H1 (cell line): ENCODE measurements around the gene VMP1. TPM values are rescaled to one million over a fixed set of nuclear protein-coding genes. Genes with fewer than 3 reads are reported as not detected.
A peak's percentile ranks its signal among the peaks of the same experiment; 100 is the strongest.

Source experiments
- CTCF ChIA-PET: fragments of 300-600 bp; sonication (Branson Sonifier 250); formaldehyde crosslinking; loops from one replicate; lab custom pipeline; 2021; ENCODE audit not compliant: partially characterized antibody; lab: Charles Lee
- POLR2A ChIA-PET: fragments of 300-600 bp; sonication (Branson Sonifier 250); formaldehyde crosslinking; loops from one replicate; lab custom pipeline; 2021; ENCODE audit warnings: inconsistent platforms; ENCODE audit not compliant: partially characterized antibody; lab: Charles Lee
- DNase-seq, 2 experiments: peaks; one replicate each; pipeline versions ENCODE4 v3.0.0 to v3.0.0-alpha.2; 2010 to 2022; ENCODE audit warnings: low spot score in 2 of 2, low read depth in 1 of 2, mixed read lengths in 1 of 2
- FAIRE-seq: peaks from 2 replicates; lab custom pipeline; 2011; peaks lifted over from hg19 to GRCh38; lab: Jason Lieb, UNC
- H2AFZ ChIP-seq: 2 replicates; pipeline ENCODE4 v1.8.1; 2012; ENCODE audit warnings: low read length, inconsistent platforms
- H2AK5ac ChIP-seq: 2 replicates; pipeline ENCODE4 v1.6.1; 2013; ENCODE audit warnings: low read depth, low read length
- H2BK120ac ChIP-seq: replicated peaks from 2 replicates; pipeline ENCODE3; 2013; ENCODE audit warnings: low read depth, low read length, inconsistent platforms
- H2BK12ac ChIP-seq: 2 replicates; pipeline ENCODE4 v1.6.1; 2013; ENCODE audit warnings: low read depth, low read length
- H2BK15ac ChIP-seq: 2 replicates; pipeline ENCODE4 v1.6.1; 2013; ENCODE audit warnings: low read length
- H2BK20ac ChIP-seq: 2 replicates; pipeline ENCODE4 v1.6.1; 2013; ENCODE audit warnings: low read length
- H2BK5ac ChIP-seq: 2 replicates; pipeline ENCODE4 v1.6.1; 2013; ENCODE audit warnings: low read depth, low read length
- H3K14ac ChIP-seq: 2 replicates; pipeline ENCODE4 v1.6.1; 2013; ENCODE audit warnings: inconsistent platforms; ENCODE audit not compliant: insufficient read length
- H3K18ac ChIP-seq: 2 replicates; pipeline ENCODE4 v1.6.1; 2013; ENCODE audit warnings: low read length; ENCODE audit errors: extremely low read depth
- H3K23ac ChIP-seq: 2 replicates; pipeline ENCODE4 v1.6.1; 2013; ENCODE audit warnings: inconsistent platforms; ENCODE audit not compliant: insufficient read length
- H3K23me2 ChIP-seq: 2 replicates; pipeline ENCODE4 v1.6.1; 2013; ENCODE audit warnings: low read depth, low read length
- H3K27ac ChIP-seq: 2 replicates; pipeline ENCODE4 v1.6.1; 2011; ENCODE audit warnings: low read depth, low read length, inconsistent platforms
- H3K27me3 ChIP-seq, 4 experiments: replicated peaks in 1 of 4; 1 replicate in 1 of 4; 2 replicates in 3 of 4; pipeline versions ENCODE4 v1.6.1 to v1.8.1; 2011 to 2013; ENCODE audit warnings: low read length in 3 of 4, mild to moderate bottlenecking in 3 of 4, inconsistent platforms in 2 of 4, mixed read lengths in 2 of 4, moderate library complexity in 1 of 4; ENCODE audit not compliant: control insufficient read depth in 3 of 4, insufficient read depth in 3 of 4; ENCODE audit errors: extremely low read depth in 1 of 4
- H3K36me3 ChIP-seq, 4 experiments: 2 replicates each; pipeline versions ENCODE4 v1.6.1 to v1.8.1; 2011 to 2013; ENCODE audit warnings: mild to moderate bottlenecking in 4 of 4, low read length in 3 of 4, moderate library complexity in 2 of 4, control low read depth in 1 of 4, inconsistent platforms in 1 of 4; ENCODE audit not compliant: insufficient read depth in 4 of 4, control insufficient read depth in 2 of 4
- H3K4ac ChIP-seq: replicated peaks from 2 replicates; pipeline ENCODE3; 2013; ENCODE audit warnings: low read length, low read depth, mixed read lengths, inconsistent platforms; ENCODE audit not compliant: insufficient read length
- H3K4me1 ChIP-seq, 4 experiments: replicated peaks in 1 of 4; 1 replicate in 1 of 4; 2 replicates in 3 of 4; pipeline versions ENCODE4 v1.6.1 to v1.8.1; 2011 to 2013; ENCODE audit warnings: low read length in 3 of 4, inconsistent platforms in 2 of 4, mixed read lengths in 1 of 4; ENCODE audit not compliant: insufficient read depth in 4 of 4, control insufficient read depth in 3 of 4
- H3K4me2 ChIP-seq, 2 experiments: 2 replicates each; pipeline versions ENCODE4 v1.6.1 to v1.8.1; 2011 to 2013; ENCODE audit warnings: low read depth in 2 of 2, low read length in 2 of 2, control low read depth in 1 of 2, inconsistent platforms in 1 of 2, mild to moderate bottlenecking in 1 of 2; ENCODE audit not compliant: insufficient read depth in 1 of 2
- H3K4me3 ChIP-seq, 4 experiments: fragments of 200-600, 300-600 bp in 1 of 4; sonication (generic), shearing (Covaris generic), sonication (Bioruptor Twin) in 1 of 4; 2 replicates each; pipeline versions ENCODE4 v1.5.1 to v1.8.1; 2011 to 2016; ENCODE audit warnings: low read length in 4 of 4, low read depth in 3 of 4, control low read depth in 2 of 4, inconsistent platforms in 2 of 4, mild to moderate bottlenecking in 2 of 4, mixed read lengths in 1 of 4, moderate library complexity in 1 of 4; ENCODE audit not compliant: insufficient read depth in 2 of 4; ENCODE audit errors: extremely low read depth in 1 of 4
- H3K56ac ChIP-seq: replicated peaks from 2 replicates; pipeline ENCODE3; 2013; ENCODE audit warnings: low read depth, mild to moderate bottlenecking, mixed read lengths, low read length, inconsistent platforms; ENCODE audit not compliant: insufficient read length
- H3K79me1 ChIP-seq: 2 replicates; pipeline ENCODE4 v1.6.1; 2013; ENCODE audit warnings: low read depth, low read length, control low read depth
- H3K79me2 ChIP-seq, 2 experiments: 2 replicates each; pipeline versions ENCODE4 v1.6.1 to v1.8.1; 2012 to 2013; ENCODE audit warnings: low read length in 2 of 2, mild to moderate bottlenecking in 2 of 2, inconsistent platforms in 1 of 2; ENCODE audit not compliant: insufficient read depth in 2 of 2, control insufficient read depth in 1 of 2
- H3K9ac ChIP-seq, 4 experiments: replicated peaks in 1 of 4; 1 replicate in 1 of 4; 2 replicates in 3 of 4; pipeline versions ENCODE4 v1.6.1 to v1.8.1; 2011 to 2013; ENCODE audit warnings: low read depth in 3 of 4, low read length in 3 of 4, control low read depth in 2 of 4, mild to moderate bottlenecking in 2 of 4, moderate library complexity in 2 of 4, inconsistent platforms in 1 of 4; ENCODE audit errors: extremely low read depth in 1 of 4
- H3K9me3 ChIP-seq, 2 experiments: 2 replicates each; pipeline versions ENCODE4 v1.6.1 to v1.8.1; 2012 to 2013; ENCODE audit warnings: mild to moderate bottlenecking in 2 of 2, moderate library complexity in 2 of 2, control low read depth in 1 of 2, inconsistent platforms in 1 of 2, low read depth in 1 of 2, low read length in 1 of 2, mixed read lengths in 1 of 2; ENCODE audit not compliant: insufficient read depth in 2 of 2
- H4K20me1 ChIP-seq, 2 experiments: replicated peaks in 1 of 2; 2 replicates each; pipeline versions ENCODE3 to v1.8.1; 2011 to 2013; ENCODE audit warnings: inconsistent platforms in 2 of 2, low read length in 2 of 2, mild to moderate bottlenecking in 1 of 2; ENCODE audit not compliant: insufficient read depth in 2 of 2, control insufficient read depth in 1 of 2
- H4K5ac ChIP-seq: 2 replicates; pipeline ENCODE4 v1.6.1; 2013; ENCODE audit warnings: low read length, low read depth, mixed read lengths, inconsistent platforms; ENCODE audit not compliant: insufficient read length
- H4K8ac ChIP-seq: 2 replicates; pipeline ENCODE4 v1.8.0; 2013; ENCODE audit warnings: mild to moderate bottlenecking, moderate library complexity, low read length, inconsistent platforms; ENCODE audit not compliant: insufficient read depth; ENCODE audit errors: extremely low read depth
- H4K91ac ChIP-seq: replicated peaks from 2 replicates; pipeline ENCODE3; 2013; ENCODE audit warnings: low read length, mixed read lengths, inconsistent platforms; ENCODE audit not compliant: insufficient read length
- BRCA1 ChIP-seq: IDR thresholded peaks from 2 replicates; pipeline ENCODE4 v1.6.1; 2012; ENCODE audit warnings: low read depth, low read length, improper control_type of control experiment
- CTCF ChIP-seq, 3 experiments: IDR thresholded peaks; 1 replicate in 2 of 3; 2 replicates in 1 of 3; pipeline versions ENCODE4 v1.5.1 to v1.6.1; 2011; ENCODE audit warnings: low read length in 3 of 3, mild to moderate bottlenecking in 3 of 3, inconsistent platforms in 2 of 3, low read depth in 1 of 3, moderate library complexity in 1 of 3; ENCODE audit not compliant: insufficient read depth in 1 of 3; ENCODE audit errors: control extremely low read depth in 1 of 3
- HDAC2 ChIP-seq, 2 experiments: fragments of 300-600 bp in 1 of 2; sonication (generic) in 1 of 2; IDR thresholded peaks; 2 replicates each; pipeline ENCODE4 v1.6.1; 2011 to 2012; ENCODE audit warnings: low read depth in 2 of 2, low read length in 2 of 2, mild to moderate bottlenecking in 2 of 2, moderate library complexity in 2 of 2, borderline replicate concordance in 1 of 2, inconsistent platforms in 1 of 2
- HDAC6 ChIP-seq: IDR thresholded peaks from one replicate; pipeline ENCODE4 v1.7.1; 2012; ENCODE audit warnings: low read depth, mild to moderate bottlenecking, inconsistent platforms, low read length, moderate library complexity
- JUND ChIP-seq: IDR thresholded peaks from 2 replicates; pipeline ENCODE4 v1.6.1; 2011; ENCODE audit warnings: mild to moderate bottlenecking, improper control_type of control experiment, low read length
- TCF12 ChIP-seq: IDR thresholded peaks from 2 replicates; pipeline ENCODE4 v1.6.1; 2011; ENCODE audit warnings: low read depth, mild to moderate bottlenecking, low read length
- WGBS, 2 experiments: shearing (Covaris generic) in 1 of 2; methylation state at CpG; one replicate each; pipeline versions ENCODE4 v1.1.6 to v1.1.7; 2013 to 2015; ENCODE audit warnings: low lambda C conversion rate in 2 of 2, mixed read lengths in 2 of 2, inconsistent platforms in 1 of 2, low coverage in 1 of 2, missing lambda C conversion rate in 1 of 2; ENCODE audit not compliant: insufficient replicate concordance in 2 of 2, insufficient coverage in 1 of 2, insufficient read length in 1 of 2; ENCODE audit errors: extremely low coverage in 1 of 2, missing lambda C conversion rate in 1 of 2; 5-methylcytosine and 5-hydroxymethylcytosine counted together
- polyA plus RNA-seq, 7 experiments: library from polyadenylated mRNA; depleted of rRNA in 3 of 7; stranded (reverse) in 5 of 7; unstranded in 2 of 7; fragments of >200 nt in 5 of 7; fragments of 200-250 nt in 2 of 7; gene quantifications; 1 replicate in 5 of 7; 2 replicates in 1 of 7; 4 replicates in 1 of 7; pipeline versions ENCODE4 v1.2.1 to v1.2.3, GENCODE V29; 2011 to 2013; ENCODE audit warnings: missing spikeins in 2 of 7, mixed read lengths in 2 of 7
- total RNA-seq: library from RNA; stranded (reverse); fragmentation: NEBNext Ultra II Directional; extraction: Animal tissue kit (Norgen Biotek cat#: 25700); gene quantifications from 2 replicates; pipeline ENCODE4 v1.2.1, GENCODE V29; 2021
- TF ChIP-seq, protein P1 (sequence below): IDR thresholded peaks from 2 replicates; pipeline ENCODE4 v1.6.1; 2011; ENCODE audit warnings: low read length, improper control_type of control experiment

The VMP1 gene
- total and polyA plus RNA-seq, 2 of the 8 experiments (the other 6 are each of a cell fraction or from before 2014, with no cell fraction given), result 45.0 to 92.7 TPM

GRCh38 chr17:59840329-59841090 lies 133.1 kb downstream of the VMP1 start:
- H2BK120ac ChIP-seq, result peak overlapping the region; percentile 70
- ChIA-PET POLR2A (interaction anchor here (0.6 to 11.2 kb wide), 23 partner anchors 11 to 526 kb away, joined by 3 to 137 read pairs (median 4); partner anchors contain the start of genes CLTC, PTRH2, RPS6KB1 and TUBD1), CTCF (interaction anchor here (0.6 to 6.3 kb wide), 6 partner anchors 13 to 787 kb away, joined by 3 to 32 read pairs (median 4); no protein-coding TSS in a partner anchor)
- no peak overlapping the region for H2BK20ac ChIP-seq
- peak overlapping the region; percentile 87; the same call in 1 of the 2 replicates for H2BK5ac ChIP-seq
- H3K36me3 ChIP-seq, result peaks cover 0 to 27% (median 12%) of the 10 kb centered on the region in 4 experiments; a peak in 5 of 8 replicates
- no peak overlapping the region for H3K56ac ChIP-seq
- no peak overlapping the region for H2AK5ac ChIP-seq
- H3K4me3 ChIP-seq, result peak overlapping the region; percentile 87 to 98 (median 90)
- H3K4me1 ChIP-seq, result peaks cover 0 to 4% (median 2%) of the 10 kb centered on the region in 4 experiments; a peak in 5 of 7 replicates
- H4K8ac ChIP-seq, result no peak overlapping the region
- H3K4me2 ChIP-seq, result peak overlapping the region; percentile 74 to 92
- no peak overlapping the region for H3K23ac ChIP-seq
- H3K9me3 ChIP-seq, result no peaks in the 10 kb centered on the region
- H3K18ac ChIP-seq, result peak overlapping the region; percentile 41; the same call in 1 of the 2 replicates
- H3K27ac ChIP-seq, result peak overlapping the region; percentile 96
- no peaks in the 10 kb centered on the region for H3K27me3 ChIP-seq
- no peak overlapping the region for H4K91ac ChIP-seq
- no peak overlapping the region for H2BK15ac ChIP-seq
- DNase-seq (no peak), FAIRE-seq (no peak)
- no peak overlapping the region for H3K4ac ChIP-seq
- no peaks in the 10 kb centered on the region for H3K79me1 ChIP-seq
- no peaks in the 10 kb centered on the region for H4K20me1 ChIP-seq
- H3K9ac ChIP-seq, result peak overlapping the region; percentile 72 to 100 (median 96); a peak in 6 of 7 replicates
- H3K79me2 ChIP-seq, result peaks cover 3 to 33% of the 10 kb centered on the region in 2 experiments; a peak in 3 of 4 replicates
- 1% methylated on average over 4 of the region's 4 CpGs; no CpG with 5 or more reads in 1 of the 2 experiments for WGBS, 2 experiments
- peak overlapping the region; percentile 70 for H4K5ac ChIP-seq
- H2AFZ ChIP-seq, result no peak overlapping the region
- H3K23me2 ChIP-seq, result peaks cover 4% of the 10 kb centered on the region; the same call in 1 of the 2 replicates
- no peak overlapping the region for H3K14ac ChIP-seq
- H2BK12ac ChIP-seq, result no peak overlapping the region; the same call in 1 of the 2 replicates
- TF ChIP-seq HDAC6 (no peak), CTCF (IDR thresholded peaks at IDR 0.05; ENCODE audit: control extremely low read depth in 1 of 3, insufficient read depth in 1 of 3, low read depth in 1 of 3, low read length in 3 of 3) (no peak), BRCA1 (no peak), JUND (no peak), HDAC2 (IDR thresholded peaks at IDR 0.05; ENCODE audit: borderline replicate concordance in 1 of 2, low read depth in 2 of 2, low read length in 2 of 2) (0 out of 4 replicates have a peak, but pooled peaks of 1 of the 2 experiments have one; percentile 25), TCF12 (no peak)
- TF ChIP-seq, protein P1, sequence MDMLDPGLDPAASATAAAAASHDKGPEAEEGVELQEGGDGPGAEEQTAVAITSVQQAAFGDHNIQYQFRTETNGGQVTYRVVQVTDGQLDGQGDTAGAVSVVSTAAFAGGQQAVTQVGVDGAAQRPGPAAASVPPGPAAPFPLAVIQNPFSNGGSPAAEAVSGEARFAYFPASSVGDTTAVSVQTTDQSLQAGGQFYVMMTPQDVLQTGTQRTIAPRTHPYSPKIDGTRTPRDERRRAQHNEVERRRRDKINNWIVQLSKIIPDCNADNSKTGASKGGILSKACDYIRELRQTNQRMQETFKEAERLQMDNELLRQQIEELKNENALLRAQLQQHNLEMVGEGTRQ, result no peak
